Endometrial microvascular endothelial cells (primary cell): Measurements from ENCODE around the gene STOML1. TPM values are rescaled to one million over a fixed set of nuclear protein-coding genes. Genes with fewer than 3 reads are reported as not detected.

Source experiments
- in situ Hi-C: cut with HindIII; loops from 2 replicates; pipeline ENCODE4 v1.10.0; 2017; ENCODE audit warnings: low sequenced_read_pairs, low pct_unique_long_range_greater_than_20kb; ENCODE audit errors: inconsistent ontology term
- total RNA-seq: library from RNA; depleted of rRNA; stranded (reverse); fragments of >200 nt; gene quantifications from one replicate; pipeline ENCODE4 v1.2.3, GENCODE V29; 2015; ENCODE audit errors: inconsistent ontology term

Gene STOML1
- total RNA-seq, 1 donor from 2014 or later: 29.1 TPM

DNA sequence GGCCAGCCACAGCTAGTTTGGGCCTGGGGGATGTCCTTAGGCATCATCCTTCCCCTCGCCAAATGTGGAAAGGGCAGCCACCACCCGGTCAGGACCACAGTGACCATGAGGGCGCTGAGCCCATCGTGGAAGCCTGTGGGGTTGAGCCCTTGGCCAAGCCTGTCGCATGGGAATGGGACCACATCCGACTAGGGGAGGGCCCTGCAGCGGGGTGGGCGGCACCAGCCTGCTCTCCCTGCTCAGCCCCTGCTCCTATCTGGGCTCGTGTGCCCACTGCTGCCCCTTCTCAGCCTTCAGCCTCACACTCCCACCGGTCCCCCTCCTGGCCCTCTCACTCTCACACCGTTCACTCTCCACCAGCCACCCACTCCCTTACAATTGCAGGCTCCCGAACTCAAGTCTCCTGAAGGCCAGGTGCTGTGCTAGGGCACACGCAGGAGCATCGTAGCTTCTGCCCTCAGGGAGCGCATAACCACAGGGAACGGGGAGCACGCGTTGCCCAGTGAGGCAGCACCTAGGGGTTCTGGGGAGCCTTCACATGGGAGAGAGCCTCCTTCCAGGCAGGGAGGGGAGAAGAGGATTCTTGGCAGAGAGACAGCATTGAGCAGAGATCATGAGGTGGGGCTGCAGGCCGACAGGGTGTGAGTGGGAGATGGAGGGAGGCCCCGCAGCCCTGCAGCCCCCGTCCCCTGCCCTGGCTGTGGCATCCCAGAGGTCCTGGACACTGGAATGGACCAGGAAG, 39.8 kb downstream of the STOML1 start:
- in situ Hi-C loops: no loop called here

DNA sequence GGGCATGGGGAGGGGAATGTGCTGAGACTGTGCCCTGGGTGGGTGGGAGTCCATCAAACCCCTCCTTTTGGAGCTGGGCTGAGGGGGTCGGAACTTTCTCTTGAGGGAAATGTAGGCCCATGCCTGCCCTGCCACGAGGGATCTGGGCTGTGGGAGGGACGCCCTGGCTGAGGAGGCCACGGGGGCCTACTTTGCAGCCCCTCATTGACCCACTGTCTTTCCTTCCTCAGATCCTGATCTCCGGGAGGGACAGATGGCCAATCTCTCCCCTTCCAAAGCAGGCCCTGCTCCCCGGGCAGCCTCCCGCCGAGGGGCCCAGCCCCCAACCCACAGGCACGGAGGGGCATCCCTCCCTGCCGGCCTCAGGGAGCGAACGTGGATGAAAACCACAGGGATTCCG, 40.5 kb downstream of the STOML1 start:
- in situ Hi-C loops: no loop called here

DNA sequence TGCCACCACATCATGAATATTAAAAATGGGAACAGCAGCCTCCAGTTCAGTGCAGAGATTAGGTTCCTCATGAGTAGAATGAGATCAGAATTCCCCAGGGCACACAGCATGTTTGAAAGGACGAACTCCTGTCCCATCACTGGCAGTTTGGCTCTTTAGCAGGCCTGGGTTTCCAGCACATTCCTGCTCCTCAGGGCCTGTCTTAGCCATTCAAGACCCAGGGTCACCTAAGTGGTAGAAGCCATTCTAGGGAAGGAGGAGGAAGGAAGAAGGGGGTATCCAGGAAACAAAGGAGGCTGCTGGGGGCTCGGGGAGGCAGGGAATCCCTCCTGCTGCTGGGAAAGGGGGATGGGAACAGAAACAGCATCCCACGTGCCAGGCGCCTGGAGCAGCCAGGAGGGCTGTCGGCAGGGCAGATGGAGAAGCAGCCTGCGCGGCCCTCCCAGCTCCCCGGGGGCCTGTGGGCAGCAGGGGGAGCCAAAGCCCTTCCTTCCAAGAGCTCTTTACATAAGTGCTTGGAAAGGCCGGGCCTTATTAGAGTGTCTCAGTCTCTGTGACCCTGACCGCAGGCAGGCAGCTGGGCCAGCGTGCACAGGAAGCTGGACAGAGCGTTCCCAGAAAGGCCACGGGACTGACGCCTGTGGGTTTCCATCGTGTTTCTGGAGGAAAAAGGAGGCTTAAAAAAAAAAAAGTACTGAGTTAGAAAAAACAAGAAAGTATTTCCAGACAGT, 41.1 kb downstream of the STOML1 start:
- in situ Hi-C loops: no loop called here

DNA sequence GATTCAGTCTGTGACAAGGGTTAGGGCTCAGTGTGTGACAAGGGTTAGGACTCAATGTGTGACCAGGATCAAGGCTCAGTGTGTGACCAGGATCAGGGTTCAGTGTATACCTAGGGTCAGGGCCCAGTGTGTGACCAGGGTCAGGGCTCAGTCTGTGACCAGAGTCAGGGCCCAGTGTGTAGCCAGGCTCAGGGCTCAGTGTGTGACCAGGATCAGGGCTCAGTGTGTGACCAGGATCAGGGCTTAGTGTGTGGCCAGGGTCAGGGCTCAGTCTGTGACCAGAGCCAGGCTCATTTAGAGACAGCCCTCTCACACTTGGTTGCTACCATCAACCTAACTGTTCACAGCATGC, 41.6 kb downstream of the STOML1 start:
- in situ Hi-C loops: no loop called here

DNA sequence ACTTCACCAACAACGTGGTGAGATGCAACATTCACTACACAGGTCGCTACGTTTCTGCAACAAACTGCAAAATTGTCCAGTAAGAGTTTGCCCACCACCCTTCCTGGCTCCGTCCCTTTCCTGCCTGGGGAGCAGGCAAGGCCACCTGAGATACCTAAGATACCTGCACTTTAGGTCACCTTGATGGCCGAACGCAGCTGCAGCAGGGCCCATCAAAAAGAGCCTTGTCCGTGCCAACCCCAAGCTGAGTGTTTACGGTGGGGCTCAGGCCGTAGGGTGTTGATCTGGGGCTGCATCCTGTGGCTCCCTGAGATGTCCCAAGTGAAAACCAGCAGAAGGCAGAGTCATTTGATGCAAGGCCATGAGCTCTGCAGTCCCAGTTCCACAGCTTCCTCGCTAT, 42.6 kb downstream of the STOML1 start:
- in situ Hi-C loops: no loop called here

DNA sequence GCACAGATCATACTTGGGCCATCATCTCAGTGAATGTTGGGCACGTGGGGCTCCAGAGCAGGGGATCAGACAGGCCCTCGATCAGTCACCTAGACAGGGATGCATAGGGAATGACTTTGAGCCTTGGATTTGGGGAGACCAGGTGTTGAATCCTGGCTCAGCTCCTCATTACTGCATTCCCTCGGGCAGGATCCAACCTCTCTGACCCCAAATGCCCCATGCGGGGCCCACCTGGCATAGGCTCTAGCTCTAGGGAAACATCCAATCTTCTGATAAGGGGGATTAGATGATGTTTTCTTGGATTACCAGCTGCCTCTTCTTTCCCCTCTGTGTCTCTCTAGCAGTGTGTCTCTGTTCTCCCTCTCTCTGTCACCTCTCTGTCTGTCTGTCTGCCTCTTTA, 43.1 kb downstream of the STOML1 start:
- in situ Hi-C loops: no loop called here

DNA sequence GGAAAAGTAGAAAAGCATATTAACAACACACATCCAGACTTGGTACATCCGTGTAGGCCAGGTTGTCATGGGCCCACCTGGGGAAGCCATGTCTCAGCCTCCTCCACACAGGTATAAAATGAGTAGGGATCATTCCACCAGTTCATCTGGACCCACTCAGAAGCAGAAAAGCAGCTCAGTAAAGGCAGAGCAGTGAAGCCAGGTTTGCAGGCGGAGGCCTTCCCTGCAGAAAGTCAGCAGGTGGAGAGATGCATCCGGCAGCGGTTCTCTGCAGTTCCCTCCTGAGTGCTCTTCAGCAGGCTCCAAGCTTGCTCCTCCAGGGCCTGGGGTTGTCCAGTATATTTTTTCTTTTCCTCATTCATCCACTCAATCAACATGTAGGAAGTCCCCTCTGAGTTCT, 43.7 kb downstream of the STOML1 start:
- in situ Hi-C loops: no loop called here

DNA sequence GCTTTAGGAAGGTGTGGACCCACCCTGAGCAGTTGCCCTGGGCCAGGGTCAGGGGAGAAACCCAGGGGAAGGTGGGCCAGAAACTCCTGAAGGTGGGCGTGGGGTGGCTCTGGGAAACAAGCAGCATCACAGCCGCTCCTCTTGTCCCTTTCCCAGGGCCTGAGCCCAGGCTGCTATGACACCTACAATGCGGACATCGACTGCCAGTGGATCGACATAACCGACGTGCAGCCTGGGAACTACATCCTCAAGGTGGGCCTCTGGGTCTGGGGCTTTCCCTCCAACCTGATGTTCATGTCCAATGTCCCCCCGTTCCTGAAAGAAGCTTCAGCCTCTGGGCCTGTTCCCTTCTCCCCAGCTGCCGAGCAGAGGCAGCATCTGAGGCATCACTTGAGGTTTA, 44.4 kb downstream of the STOML1 start:
- in situ Hi-C loops: no loop called here

DNA sequence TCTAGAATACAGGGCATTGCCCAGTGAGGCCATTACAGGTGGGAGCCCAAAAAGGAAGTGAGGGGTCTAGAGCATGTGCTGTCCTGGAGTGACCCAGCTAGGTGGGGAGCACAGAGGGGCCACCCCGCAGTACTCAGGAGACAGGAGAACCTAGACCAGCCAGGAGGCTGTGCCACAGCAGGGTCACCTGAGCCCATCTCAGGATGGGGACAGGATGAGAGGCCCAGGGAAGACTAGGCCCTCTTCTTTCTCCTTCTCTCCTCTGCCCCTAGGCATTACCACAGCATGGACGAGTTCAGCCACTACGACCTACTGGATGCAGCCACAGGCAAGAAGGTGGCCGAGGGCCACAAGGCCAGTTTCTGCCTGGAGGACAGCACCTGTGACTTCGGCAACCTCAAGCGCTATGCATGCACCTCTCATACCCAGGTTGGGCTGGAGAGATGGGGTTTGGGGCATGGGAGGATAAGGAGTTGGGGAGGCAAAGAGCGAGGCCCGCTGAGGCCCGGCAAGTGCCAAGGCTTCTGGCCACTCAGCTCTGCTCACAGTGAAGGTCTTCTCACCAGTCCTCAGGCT, 45.2 kb downstream of the STOML1 start:
- in situ Hi-C loops: no loop called here

DNA sequence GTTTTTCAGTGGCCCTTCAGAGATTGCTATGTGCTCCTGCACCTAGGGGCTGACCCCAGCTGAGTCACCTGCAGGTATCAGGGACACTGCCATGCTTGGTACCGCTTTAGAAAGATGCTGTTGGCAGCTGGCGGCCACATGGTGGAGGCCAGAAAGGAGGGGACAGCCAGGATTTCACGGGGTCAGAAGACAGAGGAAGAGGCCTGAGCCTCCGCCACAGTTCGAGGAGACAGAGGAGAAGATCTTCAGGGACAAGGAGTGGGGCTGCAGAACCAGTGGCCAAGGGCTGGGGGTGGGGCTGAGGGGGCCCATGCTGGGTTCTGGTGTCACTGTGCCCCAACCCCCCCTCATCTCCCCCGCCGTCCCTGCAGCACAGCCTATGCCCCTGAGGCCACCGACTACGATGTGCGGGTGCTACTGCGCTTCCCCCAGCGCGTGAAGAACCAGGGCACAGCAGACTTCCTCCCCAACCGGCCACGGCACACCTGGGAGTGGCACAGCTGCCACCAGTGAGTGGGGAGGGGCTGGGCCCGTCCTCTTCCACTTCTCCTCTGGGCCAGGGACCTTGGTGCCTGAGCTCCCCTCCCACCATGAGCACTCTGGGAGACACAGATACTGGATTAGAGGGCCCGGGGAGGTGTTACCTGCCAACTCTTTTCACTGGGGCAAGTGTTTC, 45.9 kb downstream of the STOML1 start:
- in situ Hi-C loops: no loop called here

DNA sequence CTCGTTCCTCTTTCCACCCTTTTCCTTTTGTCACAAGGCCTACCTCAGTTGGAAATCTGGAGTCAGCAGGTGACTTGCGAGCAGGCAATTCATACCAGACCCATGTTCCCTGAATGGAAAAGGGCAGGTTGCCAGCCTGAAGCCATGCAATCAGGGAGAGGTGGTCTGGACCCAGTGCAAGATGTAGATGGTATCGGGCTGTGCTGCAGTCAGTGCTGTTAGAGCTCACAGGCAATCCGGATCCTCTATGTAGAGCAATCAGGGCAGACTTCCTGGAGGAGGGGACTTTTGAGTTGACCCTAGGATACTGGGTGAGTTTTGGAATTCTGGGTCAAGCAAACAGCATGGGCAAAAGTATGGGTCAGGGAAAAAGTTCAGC, 47.0 kb downstream of the STOML1 start:
- in situ Hi-C loops: no loop called here

DNA sequence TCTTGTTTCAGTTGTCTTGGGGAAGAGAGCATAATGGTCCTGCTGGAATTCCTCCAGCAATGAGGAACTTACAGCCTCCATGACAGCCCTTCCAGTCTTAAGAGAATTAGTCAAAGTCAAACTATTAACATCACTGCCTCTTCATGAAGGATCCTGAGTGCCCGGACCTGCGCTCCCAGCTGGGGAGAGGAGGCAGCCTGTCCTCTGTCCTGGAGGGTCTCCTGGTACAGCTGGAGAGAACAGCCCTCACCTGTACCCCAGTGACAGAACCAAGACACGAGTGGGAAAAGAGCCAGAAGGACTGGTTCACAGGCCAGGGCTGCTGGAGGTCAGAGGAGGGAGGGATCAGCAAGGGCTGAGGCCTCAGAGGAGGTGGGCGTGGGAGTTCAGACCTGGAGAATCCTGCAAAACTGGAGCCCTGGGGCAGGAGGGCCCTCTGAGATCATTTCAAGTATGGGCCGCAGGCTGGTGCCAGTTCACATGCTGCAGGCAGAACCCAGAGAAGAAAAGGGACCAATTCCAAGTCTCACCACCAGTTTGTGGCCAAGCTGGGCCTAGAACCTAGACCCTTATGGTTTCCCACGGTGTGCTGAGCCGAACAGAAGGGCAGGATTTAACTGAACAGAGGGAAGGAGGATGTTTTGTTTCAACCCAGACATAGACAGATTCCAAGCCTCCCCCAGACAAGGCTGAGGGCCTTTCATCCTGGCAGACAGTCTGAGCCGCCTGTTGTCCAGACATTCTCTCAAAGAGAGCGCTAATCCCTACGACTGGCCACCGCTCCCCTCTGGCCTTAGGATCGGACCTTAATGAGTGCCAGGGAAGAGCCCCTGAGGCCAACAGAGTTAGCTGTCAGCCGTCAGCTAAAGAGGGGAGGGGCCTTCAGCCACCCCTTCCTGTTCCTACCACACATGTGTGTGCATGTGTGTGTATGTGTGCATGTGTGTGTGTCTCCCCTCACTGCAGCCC, 47.6 kb downstream of the STOML1 start:
- in situ Hi-C loops: no loop called here

DNA sequence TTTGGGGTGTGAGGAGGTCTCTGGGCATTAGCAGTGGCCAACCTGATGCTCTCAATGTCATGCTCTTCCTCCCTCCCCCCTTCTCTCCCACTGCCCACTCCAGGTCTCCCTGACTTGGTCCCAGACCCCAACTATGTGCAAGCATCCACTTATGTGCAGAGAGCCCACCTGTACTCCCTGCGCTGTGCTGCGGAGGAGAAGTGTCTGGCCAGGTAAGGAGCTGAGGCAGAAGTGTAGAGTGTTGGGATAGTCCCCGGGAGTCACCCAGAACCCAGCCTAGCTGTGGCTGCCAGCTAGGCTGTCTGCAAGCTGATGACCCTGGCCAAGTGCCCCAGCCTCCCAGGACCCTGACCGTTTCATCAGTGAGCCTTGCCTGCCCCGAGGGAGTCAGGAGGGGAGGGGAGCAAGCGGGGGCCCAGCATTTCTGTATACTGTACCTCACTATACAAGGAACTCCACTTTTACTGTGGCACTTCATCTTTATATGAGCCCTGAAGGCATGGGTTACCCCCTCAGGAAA, 49.3 kb downstream of the STOML1 start:
- in situ Hi-C loops: no loop called here

DNA sequence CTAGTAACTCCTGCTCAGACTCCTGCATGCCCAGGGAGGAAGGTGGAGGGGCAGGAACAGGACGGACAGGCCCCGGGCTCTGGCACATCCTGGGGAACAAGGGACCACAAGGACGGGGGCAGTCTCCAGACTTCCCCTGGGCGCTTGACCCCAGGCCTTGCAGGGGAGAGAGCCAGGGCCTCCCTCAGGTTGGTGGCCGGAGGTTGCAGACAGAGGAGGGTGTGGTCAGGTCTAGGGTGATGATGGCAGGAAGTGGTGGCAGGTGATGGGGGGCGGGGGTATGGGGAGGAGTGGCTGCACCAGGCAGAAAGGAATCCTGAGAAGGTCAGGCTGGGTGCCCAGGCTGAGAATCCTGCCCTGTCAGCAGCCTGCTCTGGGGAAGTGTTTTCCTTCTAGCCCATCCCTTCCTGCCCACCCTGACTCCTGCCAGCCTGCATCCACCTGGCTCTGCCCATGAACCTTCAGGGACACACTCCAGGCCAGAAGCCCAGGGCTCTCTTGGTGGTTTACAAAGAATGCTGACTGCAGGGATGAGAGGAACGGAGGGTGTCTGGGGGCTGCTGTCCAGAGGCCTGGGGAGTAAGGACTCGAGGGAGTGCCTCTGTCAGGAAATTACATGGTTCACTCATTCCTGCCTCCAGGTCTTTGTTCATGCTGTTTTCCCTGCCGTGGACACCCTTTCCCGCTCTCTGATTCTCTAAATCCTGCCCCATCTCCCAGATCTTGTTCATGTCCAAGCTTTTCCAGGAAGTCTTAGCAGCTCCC, 50.0 kb downstream of the STOML1 start:
- in situ Hi-C loops: no loop called here

DNA sequence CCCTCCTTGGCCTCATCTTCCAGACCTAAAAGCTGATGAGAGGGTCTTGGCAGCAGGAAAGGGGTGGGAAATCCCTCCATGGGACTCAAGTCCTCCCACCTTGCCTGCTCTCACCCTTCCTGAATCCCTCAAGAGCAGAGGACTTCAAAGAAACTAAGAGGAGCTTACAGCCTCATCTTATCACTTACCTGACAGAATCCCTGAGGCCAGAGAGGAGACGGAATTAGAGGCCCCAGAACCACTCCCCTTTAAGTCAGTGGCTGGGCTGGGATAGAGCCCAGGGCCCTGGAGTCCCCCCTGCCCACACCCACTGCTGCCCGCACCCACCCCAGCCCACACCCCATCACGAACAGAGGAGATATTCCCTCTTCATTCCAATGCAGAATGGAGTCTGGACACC, 50.6 kb downstream of the STOML1 start:
- in situ Hi-C loops: no loop called here

DNA sequence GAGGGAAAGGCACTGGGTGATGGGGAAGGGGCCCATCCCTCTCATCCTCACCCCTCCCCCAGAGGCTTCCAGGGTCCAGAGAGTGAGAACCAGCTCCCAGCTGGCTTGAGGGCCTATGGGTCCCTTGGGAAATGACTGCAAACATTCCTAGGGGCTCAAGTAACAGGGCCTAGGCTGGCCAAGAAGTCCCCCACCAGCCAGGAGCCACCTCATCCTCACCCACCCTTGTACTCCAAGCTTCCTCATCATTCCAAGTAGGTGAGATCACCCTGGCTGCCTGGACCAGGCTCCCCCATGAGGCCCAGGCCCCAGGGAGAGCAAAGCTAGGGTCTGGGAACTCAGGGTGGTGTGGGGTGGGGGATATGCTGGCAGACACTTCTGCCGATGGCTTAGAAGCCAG, 51.1 kb downstream of the STOML1 start:
- in situ Hi-C loops: no loop called here

DNA sequence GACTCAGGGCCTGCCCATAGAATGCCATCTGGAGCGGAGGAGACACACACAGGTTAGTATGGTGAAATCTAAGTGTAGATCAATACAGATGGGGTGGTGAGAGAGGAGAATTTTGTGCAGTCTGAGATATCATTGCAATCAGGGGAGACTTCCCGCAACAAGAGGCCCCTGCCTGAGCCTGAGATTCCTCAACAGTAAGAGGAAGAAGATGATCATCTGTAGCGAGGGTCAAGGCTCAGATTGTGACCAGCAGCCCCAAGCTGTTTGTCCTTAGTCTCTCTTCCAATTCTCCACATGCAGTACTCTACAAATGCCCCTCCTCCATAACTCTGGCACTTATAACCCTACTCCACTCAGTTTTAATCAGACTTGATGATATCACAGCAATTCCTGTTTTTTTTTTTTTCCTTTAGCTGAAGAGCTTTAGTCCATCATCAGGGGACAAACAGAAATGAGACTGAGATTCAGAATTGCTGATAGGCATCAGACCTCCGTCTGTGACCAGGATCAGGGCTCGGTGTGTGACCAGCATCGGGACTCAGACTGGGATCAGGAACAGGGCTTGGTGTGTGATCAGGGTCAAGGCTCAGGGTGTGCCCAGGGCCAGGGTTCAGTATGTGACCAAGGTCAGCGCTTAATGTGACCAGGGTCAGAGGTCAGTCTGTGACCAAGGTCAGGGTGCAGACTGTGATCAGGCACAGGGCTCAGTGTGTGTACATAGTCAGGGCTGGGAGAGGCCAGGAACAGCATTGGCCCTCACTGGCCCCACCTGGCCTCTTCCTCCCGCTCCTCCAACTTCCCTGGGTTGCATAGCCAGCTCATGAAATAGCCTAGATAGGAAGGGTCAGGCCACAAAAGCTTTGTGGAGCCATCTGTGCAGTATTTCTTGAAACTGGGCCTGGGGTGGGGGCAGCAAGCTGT, 51.8 kb downstream of the STOML1 start:
- in situ Hi-C loops: no loop called here
